GM18520 (cell line): Measurements from ENCODE around the gene NPAS4.
A peak's percentile ranks its signal among the peaks of the same experiment; 100 is the strongest.
"Not testable (repeated sequence)": the region's sequence is repeated elsewhere in the genome, so short reads cannot be mapped to it uniquely, and the experiment has no call there.

Source experiments
- ATAC-seq: cut with Tn5 transposase; IDR thresholded peaks from one replicate; pipeline ENCODE4 v1.9.1; 2021; ENCODE audit not compliant: unreplicated experiment

NPAS4 gene

DNA sequence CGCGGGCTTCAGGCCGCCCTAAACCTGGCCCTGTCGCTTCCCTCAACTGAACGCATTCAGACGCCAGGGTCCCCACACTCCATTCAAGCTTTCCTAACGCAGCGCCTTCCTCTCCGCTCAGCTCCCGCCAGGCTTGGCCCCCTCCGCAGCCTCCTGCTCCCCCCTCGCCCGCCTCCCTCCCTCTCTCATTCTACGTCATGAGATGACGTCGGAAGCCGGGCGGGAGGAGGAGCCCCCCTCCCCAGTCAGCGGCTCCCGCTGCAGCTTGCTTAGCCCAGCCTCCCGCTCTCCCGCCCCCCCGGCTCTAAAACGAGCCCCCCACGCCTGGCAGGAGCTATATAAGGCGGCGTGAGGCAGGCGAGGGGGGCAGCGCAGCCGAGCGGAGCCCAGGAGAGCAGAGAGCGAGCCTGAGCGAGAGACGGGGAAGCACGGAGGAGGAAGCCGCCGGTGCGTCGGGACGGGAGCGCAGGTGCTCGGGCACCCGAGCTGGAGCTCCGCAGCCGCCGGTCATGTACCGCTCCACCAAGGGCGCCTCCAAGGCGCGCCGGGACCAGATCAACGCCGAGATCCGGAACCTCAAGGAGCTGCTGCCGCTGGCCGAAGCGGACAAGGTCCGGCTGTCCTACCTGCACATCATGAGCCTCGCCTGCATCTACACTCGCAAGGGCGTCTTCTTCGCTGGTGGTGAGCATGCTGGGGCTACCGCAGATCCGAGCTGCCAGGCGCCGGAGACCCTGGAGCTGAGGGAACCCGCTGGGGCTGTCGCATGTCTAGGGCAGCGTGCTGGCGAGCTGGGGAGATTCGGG lies at the start of gene NPAS4:
Gene NPAS4, plus strand, starts transcription at position 365 of the 806 bp plus-strand sequence. Its CDS starts 145 bp downstream, at position 510.
- ATAC-seq = no peak

DNA sequence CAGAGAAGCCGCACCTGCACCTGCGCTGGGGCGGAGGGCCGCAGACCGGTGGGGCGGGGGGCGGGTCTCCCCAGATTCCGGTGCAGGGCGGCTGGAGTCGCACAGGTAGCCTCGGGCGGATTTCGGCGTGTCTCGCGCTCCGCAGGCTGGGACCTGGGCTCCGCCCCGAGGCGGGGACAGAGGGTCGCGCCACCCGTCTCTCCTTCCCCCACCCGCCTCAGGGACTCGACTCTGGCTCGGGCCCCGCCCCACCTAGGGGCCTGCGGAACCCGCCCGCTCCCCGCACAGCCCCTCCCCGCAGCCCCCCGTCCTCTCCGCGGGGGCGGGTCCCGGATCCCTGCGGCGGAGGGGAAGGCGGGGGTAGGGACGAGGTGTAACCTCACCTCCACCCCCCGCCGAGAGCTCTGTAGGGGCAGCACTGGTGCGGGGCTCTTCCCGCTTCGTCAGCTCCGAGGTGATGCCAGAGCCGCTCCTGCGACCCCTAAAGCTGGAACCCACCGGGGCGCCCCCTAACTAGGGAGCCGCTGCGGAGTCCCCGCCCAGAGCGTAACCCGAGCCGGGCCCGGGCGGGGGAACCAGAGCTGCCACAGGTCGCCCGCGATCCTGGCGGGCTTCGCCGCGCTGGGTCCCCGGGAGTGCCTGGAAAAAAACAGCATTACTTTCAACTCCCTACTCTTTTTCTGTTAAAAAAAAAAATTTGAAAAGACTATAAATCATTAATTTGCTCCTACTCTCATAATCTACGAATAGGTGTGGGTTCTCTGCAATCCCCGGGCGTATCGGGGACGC lies 49.0 kb upstream of the NPAS4 start, which contains the start of gene SLC29A2:
Gene SLC29A2, minus strand, starts transcription at position 134 of the 789 bp plus-strand sequence. CDS start 169 bp downstream, outside the sequence.
- ATAC-seq = no peak

DNA sequence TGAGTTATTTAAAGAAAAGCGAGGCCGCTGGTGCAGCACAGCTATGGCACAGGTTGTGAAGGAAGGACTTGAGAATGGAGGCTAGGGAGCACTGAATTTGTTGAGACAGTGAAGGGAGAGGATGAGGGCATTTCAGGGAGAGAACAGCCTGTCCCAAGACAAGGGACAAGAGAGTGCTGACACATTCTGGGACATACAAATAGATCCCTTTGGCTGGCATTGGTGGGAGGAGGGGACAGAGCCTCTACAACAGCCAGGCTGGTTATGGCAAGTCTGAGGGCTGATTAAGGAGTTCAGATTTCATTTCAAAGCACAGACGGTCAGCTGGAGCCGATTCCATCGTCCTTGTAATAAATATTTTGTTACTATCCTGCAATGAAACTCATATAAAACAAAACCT lies 47.6 kb upstream of the NPAS4 start:
- ATAC-seq = no peak

- not testable (repeated sequence) for ATAC-seq
These were observed 47.0 kb upstream of the NPAS4 start for GRCh38 chr11:66373690-66374287.

DNA sequence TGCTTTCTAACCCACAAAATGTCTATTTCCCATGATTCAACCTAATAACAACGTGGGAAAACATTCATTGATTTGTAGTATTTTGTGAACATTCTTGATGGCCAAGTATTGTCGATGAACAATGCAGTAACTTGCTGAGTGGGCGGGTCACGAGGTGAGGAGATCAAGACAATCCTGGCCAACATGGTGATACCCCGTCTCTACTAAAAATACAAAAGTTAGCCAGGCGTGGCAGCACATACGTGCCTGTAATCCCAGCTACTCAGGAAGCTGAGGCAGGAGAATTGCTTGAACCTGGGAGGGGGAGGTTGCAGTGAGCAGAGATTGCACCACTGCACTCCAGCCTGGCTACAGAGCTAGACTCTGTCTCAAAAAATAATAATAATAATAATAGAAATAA lies 40.6 kb upstream of the NPAS4 start:
- not testable (repeated sequence) for ATAC-seq

DNA sequence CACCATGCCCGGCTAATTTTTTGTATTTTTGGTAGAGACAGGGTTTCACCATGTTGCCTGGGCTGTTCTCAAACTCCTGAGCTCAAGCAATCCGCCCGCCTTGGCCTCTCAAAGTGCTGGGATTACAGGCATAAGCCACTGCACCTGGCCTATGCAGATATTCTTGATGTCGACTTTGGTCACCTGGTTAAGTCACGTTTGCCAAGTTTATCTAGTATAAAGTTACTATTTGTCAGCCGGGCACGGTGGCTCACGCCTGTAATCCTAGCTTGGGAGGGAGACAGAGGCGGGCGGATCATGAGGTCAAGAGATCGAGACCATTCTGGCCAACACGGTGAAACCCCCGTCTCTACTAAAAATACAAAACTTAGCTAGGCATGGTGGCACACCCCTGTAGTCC lies 36.5 kb upstream of the NPAS4 start:
- ATAC-seq = not testable (repeated sequence)

- ATAC-seq = no peak
These were observed 34.4 kb upstream of the NPAS4 start for GRCh38 chr11:66386171-66387069.

DNA sequence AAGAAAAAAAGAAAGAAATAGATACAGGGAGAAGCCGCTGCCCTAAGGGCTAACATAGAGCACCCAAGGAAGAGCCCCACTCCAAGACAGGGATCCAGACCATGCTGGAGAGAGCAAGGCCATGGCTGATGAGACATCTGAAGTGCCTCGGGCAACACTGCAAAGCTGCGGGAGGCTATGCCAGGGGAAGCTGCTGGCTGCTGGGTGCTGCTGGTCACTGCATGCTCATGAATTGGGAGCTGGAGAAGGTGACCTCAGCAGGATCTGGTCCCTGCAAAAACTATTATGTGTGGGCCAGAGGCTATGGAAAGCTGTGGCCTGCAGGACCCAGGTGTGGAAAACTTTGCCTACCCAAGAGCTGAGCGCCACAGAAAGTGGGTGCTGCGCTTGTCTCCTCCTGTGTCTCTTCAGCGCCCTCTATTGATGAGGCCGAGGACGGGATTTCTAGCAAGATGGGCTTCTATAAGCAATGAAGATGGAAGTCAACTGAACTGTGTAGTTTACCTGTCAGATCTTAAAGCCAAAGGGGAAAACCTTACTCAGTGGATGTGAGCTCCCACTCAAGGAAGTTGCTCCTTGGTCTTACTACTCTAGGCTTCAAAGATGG lies 32.0 kb upstream of the NPAS4 start:
- no peak for ATAC-seq

DNA sequence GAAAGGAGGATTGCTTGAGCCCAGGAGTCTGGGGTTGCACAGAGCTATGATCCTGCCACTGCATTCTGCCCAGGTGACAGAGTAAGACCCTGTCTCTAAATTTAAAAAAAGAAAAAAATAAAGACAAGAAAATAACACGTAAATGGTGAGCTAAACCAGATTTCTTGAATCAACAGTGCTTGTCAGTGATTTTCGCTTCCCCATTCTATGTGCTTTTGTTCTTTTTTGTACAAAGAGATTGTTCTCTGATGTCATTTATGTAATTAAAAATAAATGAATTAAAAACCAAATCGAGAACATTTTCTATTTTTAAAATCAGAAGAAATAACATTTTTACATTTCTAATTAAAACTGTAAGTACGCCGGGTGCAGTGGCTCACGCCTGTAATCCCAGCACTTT lies 29.5 kb upstream of the NPAS4 start:
- ATAC-seq = no peak

DNA sequence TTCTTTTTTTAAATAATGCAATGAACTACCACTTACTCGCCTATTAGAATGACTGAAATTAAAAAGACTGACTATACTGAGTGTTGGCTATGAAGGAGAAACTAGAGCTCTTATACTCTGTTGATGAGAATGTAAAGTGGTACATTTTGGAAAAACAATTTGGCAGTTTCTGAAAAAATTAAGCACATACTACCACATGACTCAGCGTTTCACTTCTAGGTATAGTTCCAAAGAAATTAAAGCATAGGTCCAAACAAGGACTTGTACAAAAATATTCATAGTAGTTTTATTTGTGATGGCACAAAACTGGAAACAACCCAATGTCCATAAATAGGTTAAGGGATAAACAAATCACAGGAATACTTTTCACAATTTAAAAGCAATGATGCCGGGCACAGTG lies 26.9 kb upstream of the NPAS4 start:
- no peak for ATAC-seq

DNA sequence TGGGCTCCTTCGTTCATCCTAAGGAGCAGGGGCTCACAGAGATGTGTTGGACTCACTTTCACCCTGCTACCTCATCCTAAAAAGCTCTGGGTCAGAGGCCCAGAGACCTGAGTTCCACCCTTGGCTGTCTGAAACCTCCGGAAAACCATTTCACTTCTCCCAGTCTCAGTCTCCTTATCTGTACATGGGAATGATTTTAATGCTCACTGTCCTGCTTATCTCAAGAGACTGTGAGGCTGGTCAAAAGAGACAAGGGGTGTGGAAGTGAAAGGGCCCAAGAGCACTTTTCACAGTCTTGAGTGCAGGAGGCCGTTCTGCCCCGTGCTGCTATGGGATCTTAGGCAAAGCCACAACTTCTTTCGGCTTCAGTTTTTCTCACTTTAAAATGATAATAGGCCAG lies 13.2 kb upstream of the NPAS4 start:
- ATAC-seq = no peak

DNA sequence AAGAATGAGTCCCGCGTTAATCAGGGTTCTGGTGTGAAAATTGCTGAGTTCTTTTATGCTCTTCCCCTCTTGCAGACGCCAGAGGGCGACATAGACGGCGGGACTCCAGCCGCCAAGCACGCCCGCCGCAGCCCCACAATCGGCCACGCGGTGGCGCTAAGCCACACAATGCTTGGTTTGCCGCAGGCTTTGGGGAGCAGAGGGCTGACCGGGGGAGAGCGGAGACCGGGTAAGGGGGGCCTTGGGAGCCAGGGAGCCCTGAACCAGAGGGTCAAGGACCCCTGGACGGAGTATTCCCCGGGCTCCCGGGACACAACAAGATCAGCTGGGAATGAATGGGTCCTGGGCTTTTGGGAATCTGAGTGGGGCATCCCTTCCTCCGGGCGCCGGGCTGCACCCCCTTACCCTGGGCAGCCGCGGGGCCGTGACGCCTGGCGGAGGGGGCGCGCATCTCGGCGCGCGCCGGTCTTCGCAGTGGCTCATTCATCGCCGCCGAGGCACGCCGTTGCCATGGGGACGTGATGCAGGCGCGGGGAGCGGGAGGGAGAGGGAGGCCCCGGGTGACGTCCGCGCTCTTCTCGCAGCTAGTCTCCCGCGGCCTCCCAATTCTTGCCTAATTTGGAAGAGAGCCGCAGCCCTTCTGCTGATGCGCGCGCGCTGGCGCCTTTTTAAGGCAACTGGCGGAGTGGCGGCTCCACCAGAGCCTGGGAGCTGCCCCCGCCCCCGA lies 12.2 kb upstream of the NPAS4 start:
- peak; percentile 40 for ATAC-seq

DNA sequence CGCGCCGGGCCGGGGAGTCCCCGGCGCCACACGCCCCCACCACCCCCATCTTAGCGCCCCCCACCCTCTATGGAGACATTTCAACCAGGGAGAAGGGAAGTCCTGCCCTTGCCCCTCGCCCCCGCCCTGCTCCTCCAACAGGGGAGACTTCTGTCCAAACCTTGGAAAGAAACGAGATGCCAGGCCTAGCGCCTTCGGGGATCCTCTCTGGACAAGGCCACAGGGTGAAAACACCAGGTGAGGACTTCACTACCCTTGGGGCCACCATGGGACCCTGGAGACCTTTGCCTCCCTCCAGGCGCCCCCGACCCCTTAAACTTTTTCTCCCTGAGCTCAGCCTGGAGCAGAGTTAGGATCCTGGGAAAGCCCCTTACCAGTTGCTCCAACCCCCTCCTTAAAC lies 11.6 kb upstream of the NPAS4 start:
- no peak for ATAC-seq

- no peak for ATAC-seq
These were observed 10.6 kb upstream of the NPAS4 start for GRCh38 chr11:66410191-66410590.

- no peak for ATAC-seq
These were observed 9.5 kb upstream of the NPAS4 start for GRCh38 chr11:66411323-66411722.

- no peak for ATAC-seq
These were observed 8.7 kb upstream of the NPAS4 start for GRCh38 chr11:66412110-66412509.

DNA sequence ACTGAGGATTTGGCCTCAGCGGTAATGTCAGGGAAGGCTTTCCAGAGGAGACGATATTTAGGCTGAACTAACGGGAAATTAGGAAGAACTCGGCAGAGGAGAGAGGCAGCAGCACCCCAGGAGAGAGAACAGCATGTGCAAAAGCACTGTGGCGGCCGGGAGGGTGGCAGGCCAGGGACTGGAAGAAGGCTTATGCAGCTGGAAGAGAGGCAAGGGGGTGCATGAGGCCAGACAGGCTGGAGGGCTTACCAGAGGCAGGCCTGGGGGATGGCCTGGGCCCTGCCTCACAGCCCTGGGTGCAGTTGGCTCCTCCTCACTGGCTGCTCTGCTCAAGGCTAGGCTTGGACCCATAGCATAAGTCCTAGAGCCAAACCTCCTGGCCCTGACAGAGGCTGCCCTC lies 7.7 kb upstream of the NPAS4 start:
- ATAC-seq = no peak

DNA sequence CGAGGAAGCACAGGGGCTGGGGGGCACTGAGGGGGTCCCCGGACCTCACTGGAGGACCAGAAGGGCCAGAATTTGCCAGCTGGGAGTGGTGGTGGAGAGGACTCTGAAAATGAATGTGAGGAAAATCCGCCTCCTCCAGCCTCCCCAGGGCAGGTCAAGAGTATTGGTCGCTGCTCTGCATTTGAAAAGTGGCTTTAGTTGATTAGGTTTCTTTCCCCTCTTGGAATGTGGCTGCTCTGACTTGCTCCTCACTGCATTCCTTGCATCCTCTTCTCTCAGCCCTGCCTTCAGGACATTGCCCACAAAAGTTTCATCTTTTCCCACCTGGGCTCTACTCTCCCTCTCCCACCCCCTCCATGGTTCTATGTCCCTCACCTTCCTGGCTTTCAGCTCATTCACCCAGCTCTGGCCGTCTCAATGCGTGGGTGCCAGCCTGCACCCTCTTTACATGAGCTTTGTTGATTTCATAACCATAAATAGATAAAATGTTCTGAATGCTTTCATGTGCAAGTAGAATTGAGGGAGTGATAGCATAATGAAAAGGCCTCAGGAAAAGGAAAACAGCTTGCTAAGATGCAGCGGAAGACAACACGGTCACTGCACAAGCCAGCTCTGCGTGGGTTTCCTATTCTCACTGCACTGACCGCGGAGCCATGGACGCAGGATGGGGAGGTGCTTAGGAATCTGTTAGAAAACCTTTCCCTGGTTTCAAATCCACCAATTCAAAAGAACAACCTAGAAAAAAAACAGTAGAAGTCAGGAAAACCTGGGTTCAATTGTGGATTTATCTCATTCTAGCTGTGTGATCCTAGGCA lies 6.5 kb upstream of the NPAS4 start:
- no peak for ATAC-seq

- ATAC-seq = no peak
These were observed 5.4 kb upstream of the NPAS4 start for GRCh38 chr11:66415423-66415822.
